DND-41 (cell line): ENCODE measurements around the gene TRIM44.

Experiments used
- ATAC-seq: fragments of 200-7000 bp; cut with Tn5 transposase; 3 replicates; pipeline ENCODE4 v1.9.1; 2021; ENCODE audit warnings: low read depth; ENCODE audit not compliant: insufficient read depth
- DNase-seq: peaks from one replicate; pipeline ENCODE4 v3.0.0-alpha.2; 2020
- H2AFZ ChIP-seq: 2 replicates; pipeline ENCODE4 v1.6.0; 2012; ENCODE audit warnings: low read depth, low read length
- H3K27ac ChIP-seq: 2 replicates; pipeline ENCODE4 v1.5.1; 2012; ENCODE audit warnings: low read length, inconsistent platforms
- H3K27me3 ChIP-seq: fragments of 200-600 bp; sonication (generic); 2 replicates; pipeline ENCODE4 v1.6.0; 2012; ENCODE audit warnings: low read length, mild to moderate bottlenecking, inconsistent platforms; ENCODE audit not compliant: insufficient read depth, poor library complexity
- H3K36me3 ChIP-seq: 2 replicates; pipeline ENCODE4 v1.5.1; 2012; ENCODE audit warnings: low read length, inconsistent platforms; ENCODE audit not compliant: insufficient read depth
- H3K4me1 ChIP-seq: 2 replicates; pipeline ENCODE4 v1.5.1; 2012; ENCODE audit warnings: mild to moderate bottlenecking, low read length; ENCODE audit not compliant: insufficient read depth
- H3K4me2 ChIP-seq: 2 replicates; pipeline ENCODE4 v1.6.0; 2012; ENCODE audit warnings: mild to moderate bottlenecking, moderate library complexity, low read length, inconsistent platforms; ENCODE audit not compliant: insufficient read depth
- H3K4me3 ChIP-seq, 2 experiments: fragments of 200-600 bp in 1 of 2; shearing (Covaris generic) in 1 of 2; 2 replicates each; pipeline ENCODE4 v1.5.1; 2012 to 2016; ENCODE audit warnings: inconsistent platforms in 2 of 2, low read length in 2 of 2, mild to moderate bottlenecking in 2 of 2, low read depth in 1 of 2, moderate library complexity in 1 of 2
- H3K79me2 ChIP-seq: 2 replicates; pipeline ENCODE4 v1.6.0; 2012; ENCODE audit warnings: low read length, inconsistent platforms; ENCODE audit not compliant: insufficient read depth
- H3K9ac ChIP-seq: 2 replicates; pipeline ENCODE4 v1.6.0; 2012; ENCODE audit warnings: low read depth, mild to moderate bottlenecking, inconsistent platforms, low read length, moderate library complexity
- H3K9me3 ChIP-seq: 2 replicates; pipeline ENCODE4 v1.5.1; 2012; ENCODE audit warnings: low read length, moderate library complexity, mild to moderate bottlenecking, inconsistent platforms; ENCODE audit not compliant: insufficient read depth, severe bottlenecking
- H4K20me1 ChIP-seq: 2 replicates; pipeline ENCODE4 v1.6.0; 2012; ENCODE audit warnings: low read length; ENCODE audit not compliant: insufficient read depth
- EZH2 ChIP-seq: IDR thresholded peaks from 3 replicates; pipeline ENCODE4 v1.6.1; 2012; ENCODE audit warnings: borderline replicate concordance, low read depth, mild to moderate bottlenecking, moderate library complexity, low read length, inconsistent platforms; ENCODE audit not compliant: severe bottlenecking
- TF ChIP-seq, protein P1 (sequence below): IDR thresholded peaks from 2 replicates; pipeline ENCODE4 v1.5.1; 2012; ENCODE audit warnings: borderline replicate concordance, low read length, moderate library complexity, mild to moderate bottlenecking; ENCODE audit not compliant: poor library complexity, severe bottlenecking; ENCODE audit errors: extremely low read depth

TRIM44 gene

DNA sequence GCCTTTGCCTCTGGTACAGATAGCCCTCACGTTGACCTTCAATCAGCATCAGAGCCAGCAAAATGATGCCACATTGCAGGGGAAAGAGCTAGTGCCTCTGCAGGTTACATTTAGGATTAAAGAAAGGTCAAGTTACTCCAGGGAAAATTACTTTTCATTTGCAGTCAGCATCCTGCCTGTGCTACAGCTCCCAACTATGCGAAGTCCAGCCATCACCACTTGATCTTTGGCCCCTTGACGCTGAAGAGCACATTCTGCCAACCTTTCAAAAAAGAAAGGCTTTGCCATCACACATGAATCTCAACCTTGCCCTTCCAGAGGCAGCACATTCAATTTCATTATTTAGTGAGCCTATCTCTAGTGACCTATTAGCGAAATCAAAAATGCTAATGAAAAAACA, 33.1 kb upstream of the TRIM44 start:
- no peak for TF ChIP-seq EZH2
- TF ChIP-seq, protein P1, sequence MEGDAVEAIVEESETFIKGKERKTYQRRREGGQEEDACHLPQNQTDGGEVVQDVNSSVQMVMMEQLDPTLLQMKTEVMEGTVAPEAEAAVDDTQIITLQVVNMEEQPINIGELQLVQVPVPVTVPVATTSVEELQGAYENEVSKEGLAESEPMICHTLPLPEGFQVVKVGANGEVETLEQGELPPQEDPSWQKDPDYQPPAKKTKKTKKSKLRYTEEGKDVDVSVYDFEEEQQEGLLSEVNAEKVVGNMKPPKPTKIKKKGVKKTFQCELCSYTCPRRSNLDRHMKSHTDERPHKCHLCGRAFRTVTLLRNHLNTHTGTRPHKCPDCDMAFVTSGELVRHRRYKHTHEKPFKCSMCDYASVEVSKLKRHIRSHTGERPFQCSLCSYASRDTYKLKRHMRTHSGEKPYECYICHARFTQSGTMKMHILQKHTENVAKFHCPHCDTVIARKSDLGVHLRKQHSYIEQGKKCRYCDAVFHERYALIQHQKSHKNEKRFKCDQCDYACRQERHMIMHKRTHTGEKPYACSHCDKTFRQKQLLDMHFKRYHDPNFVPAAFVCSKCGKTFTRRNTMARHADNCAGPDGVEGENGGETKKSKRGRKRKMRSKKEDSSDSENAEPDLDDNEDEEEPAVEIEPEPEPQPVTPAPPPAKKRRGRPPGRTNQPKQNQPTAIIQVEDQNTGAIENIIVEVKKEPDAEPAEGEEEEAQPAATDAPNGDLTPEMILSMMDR = no peak
- no peaks in the 10 kb centered on the region for H3K36me3 ChIP-seq
- H3K9ac ChIP-seq = no peak overlapping the region
- H3K4me1 ChIP-seq = no peaks in the 10 kb centered on the region
- H3K79me2 ChIP-seq = no peaks in the 10 kb centered on the region
- H2AFZ ChIP-seq = no peak overlapping the region
- DNase-seq (no peak), ATAC-seq (no peak)
- no peak overlapping the region for H3K4me2 ChIP-seq
- no peak overlapping the region for H3K4me3 ChIP-seq
- peaks cover 7% of the 10 kb centered on the region for H3K27me3 ChIP-seq
- no peaks in the 10 kb centered on the region for H4K20me1 ChIP-seq
- no peak overlapping the region for H3K27ac ChIP-seq
- no peaks in the 10 kb centered on the region for H3K9me3 ChIP-seq

DNA sequence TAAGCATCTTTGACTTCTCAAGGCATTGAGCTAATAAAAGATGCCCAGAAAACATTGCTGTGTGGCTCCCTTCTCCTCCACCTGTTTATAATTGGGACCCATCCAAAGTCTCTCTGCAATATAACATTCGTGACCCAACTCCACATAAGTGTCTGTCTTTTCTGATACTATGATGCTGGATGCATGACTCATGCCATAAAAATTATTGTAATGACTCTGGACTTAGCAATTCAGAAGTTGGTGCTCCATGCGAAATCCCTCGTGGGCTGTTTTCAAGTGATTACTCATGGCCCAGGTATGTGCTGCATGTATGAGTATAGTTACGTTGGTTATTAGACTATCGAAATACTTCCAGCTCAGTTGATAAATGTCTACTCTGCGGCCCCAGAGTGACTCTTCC, 32.7 kb upstream of the TRIM44 start:
- no peak overlapping the region for H2AFZ ChIP-seq
- no peaks in the 10 kb centered on the region for H3K79me2 ChIP-seq
- H3K4me2 ChIP-seq = no peak overlapping the region
- H3K9me3 ChIP-seq = no peaks in the 10 kb centered on the region
- TF ChIP-seq EZH2 = no peak
- no peaks in the 10 kb centered on the region for H3K36me3 ChIP-seq
- ATAC-seq = no peak
- no peaks in the 10 kb centered on the region for H3K4me1 ChIP-seq
- no peaks in the 10 kb centered on the region for H4K20me1 ChIP-seq
- peaks cover 7% of the 10 kb centered on the region for H3K27me3 ChIP-seq
- no peak for DNase-seq
- no peak overlapping the region for H3K4me3 ChIP-seq
- no peak overlapping the region for H3K9ac ChIP-seq
- no peak overlapping the region for H3K27ac ChIP-seq

DNA sequence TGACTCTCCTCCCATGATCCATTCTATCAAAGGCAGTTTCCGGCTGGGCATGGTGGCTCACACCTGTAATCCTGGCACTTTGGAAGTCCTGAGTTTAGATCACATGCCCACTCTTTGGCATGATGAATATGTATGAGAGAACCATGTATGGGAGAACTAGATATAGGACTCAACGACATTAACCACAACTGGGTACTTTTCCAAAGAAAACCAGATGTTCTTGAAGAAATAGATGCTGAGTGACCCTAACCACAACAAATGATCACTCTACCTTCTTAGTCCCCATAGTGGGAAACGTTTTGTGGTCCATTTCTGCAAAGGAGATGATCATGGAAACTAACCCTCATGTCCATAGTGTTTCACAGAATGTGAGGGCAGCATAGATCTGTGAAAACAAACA, 30.7 kb upstream of the TRIM44 start:
- H4K20me1 ChIP-seq = no peaks in the 10 kb centered on the region
- DNase-seq (no peak), ATAC-seq (no peak)
- TF ChIP-seq, protein P1 = no peak
- no peak overlapping the region for H2AFZ ChIP-seq
- no peak overlapping the region for H3K9ac ChIP-seq
- H3K79me2 ChIP-seq = no peaks in the 10 kb centered on the region
- H3K4me3 ChIP-seq = no peak overlapping the region
- H3K27ac ChIP-seq = no peak overlapping the region
- no peaks in the 10 kb centered on the region for H3K36me3 ChIP-seq
- H3K27me3 ChIP-seq = peaks cover 7% of the 10 kb centered on the region
- no peaks in the 10 kb centered on the region for H3K9me3 ChIP-seq
- H3K4me1 ChIP-seq = no peaks in the 10 kb centered on the region
- H3K4me2 ChIP-seq = no peak overlapping the region

DNA sequence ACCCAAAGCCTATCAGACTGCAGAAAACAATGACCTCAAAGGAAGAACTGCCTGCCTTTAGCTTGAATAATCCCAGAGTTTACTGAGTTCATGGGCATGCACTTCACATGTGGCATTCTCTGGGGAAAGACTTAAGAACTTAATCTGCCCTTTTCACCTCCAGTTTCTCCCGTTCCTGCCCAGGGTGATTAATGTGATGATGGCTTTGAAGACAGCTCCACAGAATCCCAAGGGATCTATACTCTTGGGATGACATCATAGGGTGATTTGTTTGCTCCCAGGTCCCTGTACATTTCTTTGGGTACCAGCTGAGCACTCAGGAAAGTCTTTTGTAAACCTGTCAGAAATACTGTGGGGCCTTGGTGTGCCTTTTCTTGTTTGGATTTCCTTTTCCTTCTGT, 30.3 kb upstream of the TRIM44 start:
- no peaks in the 10 kb centered on the region for H3K79me2 ChIP-seq
- H3K27me3 ChIP-seq = peaks cover 7% of the 10 kb centered on the region
- H3K4me1 ChIP-seq = no peaks in the 10 kb centered on the region
- no peaks in the 10 kb centered on the region for H4K20me1 ChIP-seq
- DNase-seq = no peak
- H3K4me3 ChIP-seq = no peak overlapping the region
- H2AFZ ChIP-seq = no peak overlapping the region
- H3K27ac ChIP-seq = no peak overlapping the region
- no peak for TF ChIP-seq EZH2
- TF ChIP-seq, protein P1 = no peak
- H3K9me3 ChIP-seq = no peaks in the 10 kb centered on the region
- H3K9ac ChIP-seq = no peak overlapping the region
- H3K36me3 ChIP-seq = no peaks in the 10 kb centered on the region
- no peak for ATAC-seq
- H3K4me2 ChIP-seq = no peak overlapping the region
